ENCODE results near the gene SLC35G6.

SLC35G6 gene

GRCh38 chr17:7496470-7497183 is 15.4 kb downstream of the SLC35G6 start:
- intact Hi-C loops (cut with DNase I): no loop called here
- DNase-seq: peak in 1 of 10 donors; percentile 62

GRCh38 chr17:7497228-7497627 is 16.0 kb downstream of the SLC35G6 start:
- DNase-seq: peak in 1 of 10 donors; percentile 59
- intact Hi-C loops (cut with DNase I): no loop called here

GRCh38 chr17:7497636-7498035 is 16.4 kb downstream of the SLC35G6 start:
- intact Hi-C loops (cut with DNase I): no loop called here
- DNase-seq: peak in 1 of 10 donors; percentile 74

- intact Hi-C loops (cut with DNase I): no loop called here
- DNase-seq: peak in 1 of 10 donors; percentile 52
Measured at GRCh38 chr17:7499161-7499560, 17.9 kb downstream of the SLC35G6 start.

- intact Hi-C loops (cut with DNase I): no loop called here
- DNase-seq: peak in 1 of 10 donors; percentile 35
Measured at GRCh38 chr17:7501729-7502128, 20.5 kb downstream of the SLC35G6 start.

GRCh38 chr17:7502171-7502847 is 21.1 kb downstream of the SLC35G6 start:
- peak in 1 of 10 donors; percentile 72 for DNase-seq
- intact Hi-C loops (cut with DNase I): no loop called here

GRCh38 chr17:7502987-7503386 is 21.7 kb downstream of the SLC35G6 start:
- peak in 1 of 10 donors; percentile 70 for DNase-seq

GRCh38 chr17:7503521-7503920 is 22.3 kb downstream of the SLC35G6 start:
- intact Hi-C loops (cut with DNase I): no loop called here
- peak in 1 of 10 donors; percentile 36 for DNase-seq

More at GRCh38 chr17:7502987-7503386, 21.7 kb downstream of the SLC35G6 start:
- intact Hi-C loops (cut with DNase I): no loop called here

GRCh38 chr17:7508145-7508544 is 26.9 kb downstream of the SLC35G6 start:
- intact Hi-C loops (cut with DNase I): no loop called here
- no peak for DNase-seq

- no peak for DNase-seq
- intact Hi-C loops (cut with DNase I): no loop called here
Measured at GRCh38 chr17:7508846-7509245, 27.6 kb downstream of the SLC35G6 start.

- no peak for DNase-seq
- intact Hi-C loops (cut with DNase I): no loop called here
Measured at GRCh38 chr17:7509937-7510336, 28.7 kb downstream of the SLC35G6 start.

GRCh38 chr17:7511108-7511507 is 29.9 kb downstream of the SLC35G6 start:
- no peak for DNase-seq
- intact Hi-C loops (cut with DNase I): no loop called here

- intact Hi-C loops (cut with DNase I): no loop called here
- DNase-seq: no peak
Measured at GRCh38 chr17:7512105-7512504, 30.9 kb downstream of the SLC35G6 start.

- intact Hi-C loops (cut with DNase I): no loop called here
- DNase-seq: no peak
Measured at GRCh38 chr17:7512824-7513540, 31.7 kb downstream of the SLC35G6 start.

GRCh38 chr17:7513850-7514419 is 32.7 kb downstream of the SLC35G6 start:
- intact Hi-C loops (cut with DNase I): loop anchor here (1.0 kb wide), 1 partner anchor 47 kb away; the partner anchor contains the start of gene SENP3
- no peak for DNase-seq

- intact Hi-C loops (cut with DNase I): no loop called here
- no peak for DNase-seq
Measured at GRCh38 chr17:7515911-7516610, 34.8 kb downstream of the SLC35G6 start.

- DNase-seq: no peak
- intact Hi-C loops (cut with DNase I): no loop called here
Measured at GRCh38 chr17:7523033-7523432, 41.8 kb downstream of the SLC35G6 start.

- no peak for DNase-seq
- intact Hi-C loops (cut with DNase I): no loop called here
Measured at GRCh38 chr17:7528842-7529241, 47.6 kb downstream of the SLC35G6 start.

- DNase-seq: peak in 1 of 10 donors; percentile 21
- intact Hi-C loops (cut with DNase I): no loop called here
Measured at GRCh38 chr17:7530023-7530900, 49.0 kb downstream of the SLC35G6 start.
